Measurements from ENCODE around the gene PAK2.

GRCh38 chr3:196782511-196782910 lies 42.9 kb downstream of the PAK2 start:
- TF ChIP-seq CTCF (IDR thresholded peaks at IDR 0.05), result no peak
- no peak for TF ChIP-seq POLR2AphosphoS5 (IDR thresholded peaks at IDR 0.05)
